ENCODE results near the gene GRAMD2A.

GRAMD2A gene

GRCh38 chr15:72168131-72168807 is 29.3 kb downstream of the GRAMD2A start:
- DNase-seq (ENCODE audit: low spot score), result no peak

DNA sequence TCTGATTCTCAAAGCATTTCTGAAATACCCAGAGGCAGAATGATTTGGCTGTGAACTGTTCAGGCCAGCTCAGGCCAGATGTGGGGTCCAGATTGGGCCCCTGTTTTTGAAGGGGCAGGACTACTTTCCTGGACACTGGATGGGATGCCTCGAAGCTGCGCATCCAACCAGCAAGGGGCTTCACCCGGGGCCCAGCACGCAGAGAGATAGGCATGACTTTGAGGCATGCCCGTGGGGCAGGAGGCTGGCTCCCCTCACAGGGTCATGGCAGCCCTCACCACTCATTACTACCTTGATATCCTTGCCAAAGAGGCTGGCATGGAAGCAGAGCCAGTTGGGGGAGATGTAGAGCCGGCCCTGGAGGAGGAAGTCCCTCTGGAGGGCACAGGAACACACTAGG is 30.1 kb downstream of the GRAMD2A start:
- DNase-seq (ENCODE audit: low spot score), result no peak

GRCh38 chr15:72166716-72167417 is 30.7 kb downstream of the GRAMD2A start:
- peak; percentile 14 for DNase-seq (ENCODE audit: low spot score)

DNA sequence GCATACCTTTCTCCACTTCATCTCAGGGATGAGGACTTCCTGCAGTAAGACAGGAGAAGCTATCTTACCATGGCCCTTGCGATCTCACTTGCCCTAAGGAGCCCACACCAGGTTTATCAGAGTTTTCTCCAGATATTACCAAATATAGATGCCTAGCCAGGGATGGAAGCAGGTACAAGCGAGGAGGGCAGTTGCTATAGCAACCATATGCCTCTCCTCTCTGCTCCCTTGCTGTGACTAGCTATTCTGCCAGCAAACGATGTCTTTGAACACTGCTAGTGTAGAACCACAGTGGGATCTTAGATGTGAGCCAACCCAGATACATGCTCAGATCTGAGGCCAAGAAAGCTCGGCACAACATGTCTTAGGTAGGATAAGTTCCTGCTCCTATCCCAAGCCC is 33.9 kb downstream of the GRAMD2A start:
- no peak for DNase-seq (ENCODE audit: low spot score)

DNA sequence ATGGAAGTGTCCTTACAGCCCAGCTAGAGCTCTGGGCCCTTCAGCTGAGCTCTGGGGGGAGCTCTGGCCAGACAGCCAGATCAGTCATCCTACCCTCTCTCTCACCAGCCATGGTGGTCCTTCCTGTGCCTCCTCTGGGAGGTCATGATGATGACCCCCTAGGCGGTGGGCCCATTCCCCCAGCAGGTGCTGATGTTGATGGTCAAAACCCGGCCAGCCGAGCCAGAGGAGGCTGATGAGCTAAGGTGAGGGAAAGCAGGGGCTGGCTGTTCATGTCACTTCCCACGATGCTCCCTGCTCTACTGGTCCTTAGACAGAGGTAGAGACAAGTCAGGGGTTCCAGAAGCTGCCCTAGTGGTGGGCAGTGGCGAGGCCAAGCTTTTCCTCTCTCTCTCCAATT is 35.0 kb downstream of the GRAMD2A start:
- no peak for DNase-seq (ENCODE audit: low spot score)

- DNase-seq (ENCODE audit: low spot score), result no peak
Measured at GRCh38 chr15:72161361-72162132, 36.0 kb downstream of the GRAMD2A start.

- no peak for DNase-seq (ENCODE audit: low spot score)
Measured at GRCh38 chr15:72160696-72161245, 36.8 kb downstream of the GRAMD2A start.

GRCh38 chr15:72156928-72157327 is 40.7 kb downstream of the GRAMD2A start:
- no peak for DNase-seq (ENCODE audit: low spot score)

GRCh38 chr15:72155635-72156616 is 41.7 kb downstream of the GRAMD2A start:
- peak; percentile 80 for DNase-seq (ENCODE audit: low spot score)

DNA sequence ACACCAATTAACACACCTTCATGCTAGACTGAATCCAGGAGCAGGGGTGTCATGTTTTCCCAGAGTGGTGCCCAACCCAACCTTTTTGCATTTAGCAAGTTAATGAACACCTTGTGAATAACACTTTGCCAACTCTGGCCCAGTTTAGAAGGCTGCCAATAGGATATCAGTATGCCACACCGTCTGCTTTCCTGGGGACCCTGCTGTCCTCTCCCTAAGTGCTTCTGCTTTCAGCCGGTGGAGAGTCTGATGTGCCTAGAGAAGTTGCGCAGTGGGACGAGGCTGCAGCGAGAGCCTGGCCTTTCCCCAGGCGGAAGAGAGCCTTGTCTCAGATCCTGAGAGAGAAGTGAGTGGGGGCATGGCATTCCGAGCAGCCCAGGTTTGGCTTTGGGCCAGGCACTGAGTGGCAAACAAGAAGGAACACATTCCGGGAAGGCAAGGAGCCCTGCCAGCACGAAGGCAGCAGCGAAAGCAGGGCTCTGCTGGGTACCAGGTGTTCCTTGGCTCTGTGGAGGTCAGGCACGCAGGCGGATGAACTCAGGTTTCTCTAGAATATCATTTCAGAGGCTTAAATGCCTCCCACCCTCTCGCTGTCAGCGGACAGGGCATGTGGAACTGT is 42.5 kb downstream of the GRAMD2A start:
- DNase-seq (ENCODE audit: low spot score), result peak; percentile 43

DNA sequence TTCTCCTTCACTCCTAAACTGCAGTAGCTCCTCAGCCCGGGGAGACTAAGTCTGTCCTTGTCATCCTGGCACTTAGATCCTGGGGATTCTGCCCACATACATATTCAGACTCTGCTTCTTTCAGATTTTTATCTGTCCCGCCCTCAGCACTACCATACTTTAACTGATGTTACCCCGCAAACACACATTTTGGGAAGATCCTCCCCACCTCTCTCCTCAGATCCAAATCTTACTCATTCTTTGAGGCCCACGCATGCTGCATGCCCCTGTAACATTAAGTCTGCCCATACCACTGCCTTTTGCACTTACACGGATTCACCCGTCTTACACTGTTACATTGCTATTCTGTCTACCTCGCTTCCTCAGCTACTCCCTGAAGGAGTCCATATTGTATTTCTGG is 43.3 kb downstream of the GRAMD2A start:
- DNase-seq (ENCODE audit: low spot score), result no peak

DNA sequence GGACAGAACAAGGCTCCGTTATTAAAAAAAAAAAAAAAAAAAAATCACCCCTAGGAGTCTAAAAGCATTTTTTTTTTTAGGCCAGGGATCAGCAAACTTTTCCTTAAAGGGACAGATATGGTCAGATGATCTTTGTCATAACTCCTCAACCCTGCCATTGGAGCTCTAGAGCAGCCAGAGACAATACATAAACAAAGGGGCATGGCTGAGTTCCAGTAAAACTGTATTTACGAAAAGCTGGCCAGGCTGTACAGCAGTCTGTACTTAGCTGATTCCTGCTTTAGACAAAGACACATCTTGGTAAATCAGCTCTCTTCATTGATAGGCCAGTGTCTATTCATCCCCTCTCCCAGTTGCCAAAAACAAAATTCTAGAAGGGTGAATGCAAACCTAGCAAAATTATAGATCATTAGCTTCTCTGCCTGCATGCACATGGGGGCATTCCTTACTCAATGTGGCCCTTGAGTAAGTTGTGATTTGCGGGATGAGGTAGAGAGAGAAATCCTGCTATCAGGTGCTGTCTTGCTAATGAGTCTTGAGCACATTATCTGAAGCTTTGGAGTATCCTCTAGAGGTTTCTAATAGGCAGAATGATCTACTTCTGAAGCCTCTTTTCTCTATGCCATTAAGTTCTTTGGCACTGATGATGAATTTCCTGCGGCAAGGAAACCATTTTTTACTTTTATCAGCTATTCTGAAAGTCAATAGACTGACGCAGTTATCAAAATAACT is 44.2 kb downstream of the GRAMD2A start:
- peak; percentile 40 for DNase-seq (ENCODE audit: low spot score)

DNA sequence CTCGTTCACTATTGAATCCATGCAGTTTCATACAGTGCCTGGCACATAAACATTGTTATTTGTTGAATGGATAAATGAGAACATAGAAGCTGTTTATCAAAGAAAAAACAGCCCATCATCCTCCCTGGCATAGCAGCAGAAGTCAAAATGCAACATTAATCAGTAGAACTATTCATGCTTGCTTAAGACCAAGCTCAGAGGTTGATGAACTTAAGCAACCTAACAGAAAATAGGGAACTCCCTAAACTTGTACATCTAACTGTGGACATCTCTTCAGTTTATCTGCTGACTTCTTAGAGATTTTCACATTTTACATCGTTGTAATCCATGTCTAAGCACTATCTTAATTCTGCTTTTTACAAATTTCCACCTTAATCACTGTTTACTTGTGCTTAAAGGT is 50.2 kb downstream of the GRAMD2A start:
- no peak for DNase-seq (ENCODE audit: low spot score)

DNA sequence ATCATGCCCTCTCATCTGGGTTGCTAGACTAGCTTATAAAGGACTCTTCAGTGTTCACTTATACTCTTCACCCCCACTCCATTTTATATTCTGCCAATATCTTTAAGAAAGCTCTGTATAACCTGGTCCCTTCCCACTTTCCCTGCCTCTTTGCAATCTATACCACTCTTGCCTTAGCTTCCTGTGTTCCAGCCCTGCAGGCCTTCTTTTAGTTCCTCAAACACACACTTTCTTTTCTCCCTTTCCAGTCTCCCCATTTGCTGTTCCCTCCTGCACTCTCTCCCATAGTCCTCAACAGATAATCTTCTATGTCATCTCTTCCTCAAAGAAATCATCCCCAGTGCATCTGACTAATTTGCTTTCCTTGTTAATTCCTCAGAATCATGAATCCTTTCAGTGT is 50.7 kb downstream of the GRAMD2A start:
- no peak for DNase-seq (ENCODE audit: low spot score)

GRCh38 chr15:72146221-72146620 is 51.4 kb downstream of the GRAMD2A start:
- no peak for DNase-seq (ENCODE audit: low spot score)

DNA sequence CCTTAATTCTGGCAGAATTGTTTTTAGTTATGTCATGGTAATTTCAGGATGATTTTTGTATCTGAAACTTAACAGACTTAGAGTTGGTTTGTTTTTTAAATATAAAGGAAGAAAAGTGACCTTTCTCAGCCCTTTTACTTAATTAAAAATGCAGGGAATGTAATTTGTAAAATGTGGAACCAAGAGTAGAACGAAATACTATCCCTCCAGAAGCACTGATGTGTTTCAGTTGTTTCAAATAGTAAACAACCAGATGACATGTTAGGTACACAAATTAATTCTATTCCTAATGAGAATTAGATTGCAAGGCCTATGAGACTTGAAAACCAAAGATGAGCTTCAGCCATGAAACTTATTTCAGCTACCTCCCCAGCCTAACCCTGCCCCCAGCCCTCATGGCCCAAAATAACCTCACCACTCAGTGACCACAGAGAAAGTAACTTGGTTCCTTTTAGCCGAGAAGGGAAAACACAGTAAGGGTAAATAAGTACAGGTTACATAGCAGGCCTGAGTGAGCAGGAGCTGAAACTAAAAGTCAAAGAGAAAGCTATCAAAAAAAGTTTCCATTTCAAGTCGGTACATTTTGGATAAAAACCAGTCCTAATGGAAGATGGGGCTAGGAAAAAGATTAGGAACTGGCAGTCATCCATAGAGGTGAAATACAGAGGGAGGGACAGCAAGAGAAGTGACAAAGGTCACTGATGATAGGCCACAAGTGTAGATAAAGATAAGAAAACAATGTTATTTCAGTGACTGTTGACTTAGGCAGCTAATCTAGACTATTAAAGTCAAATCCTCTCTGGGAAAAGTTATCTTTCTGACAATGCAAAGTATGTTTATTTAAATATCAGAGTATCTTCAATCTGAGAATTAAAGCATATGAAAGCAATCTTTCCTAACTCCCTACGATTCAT is 56.2 kb downstream of the GRAMD2A start:
- DNase-seq (ENCODE audit: low spot score), result no peak

DNA sequence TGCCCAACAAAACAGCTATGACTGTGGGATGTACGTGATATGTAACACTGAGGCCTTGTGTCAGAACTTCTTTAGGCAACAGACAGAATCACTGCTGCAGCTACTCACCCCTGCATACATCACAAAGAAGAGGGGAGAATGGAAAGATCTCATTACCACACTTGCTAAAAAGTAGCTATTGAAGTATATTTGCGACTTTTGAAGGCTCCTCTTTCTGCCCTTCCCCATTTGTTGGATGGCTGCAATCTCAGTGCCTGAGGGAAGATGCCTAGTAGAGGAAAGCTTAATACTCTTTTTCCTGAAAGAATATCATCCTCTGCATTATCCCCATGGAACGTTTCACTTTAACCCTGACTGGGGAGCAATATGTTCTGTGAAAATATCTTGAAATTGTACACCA is 57.5 kb downstream of the GRAMD2A start:
- DNase-seq (ENCODE audit: low spot score), result no peak

DNA sequence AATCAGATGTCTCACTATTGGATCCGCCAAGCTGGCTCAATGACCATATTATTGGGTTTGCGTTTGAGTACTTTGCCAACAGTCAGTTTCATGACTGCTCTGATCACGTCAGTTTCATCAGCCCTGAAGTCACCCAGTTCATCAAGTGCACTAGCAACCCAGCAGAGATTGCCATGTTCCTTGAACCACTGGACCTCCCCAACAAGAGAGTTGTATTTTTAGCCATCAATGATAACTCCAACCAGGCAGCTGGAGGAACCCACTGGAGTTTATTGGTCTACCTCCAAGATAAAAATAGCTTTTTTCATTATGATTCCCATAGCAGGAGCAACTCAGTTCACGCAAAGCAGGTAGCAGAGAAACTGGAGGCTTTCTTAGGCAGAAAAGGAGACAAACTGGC is 57.9 kb downstream of the GRAMD2A start:
- DNase-seq (ENCODE audit: low spot score), result no peak
